HG03025 (cell line): Measurements from ENCODE around the gene PTK6.

Experiments
- ATAC-seq: cut with Tn5 transposase; IDR thresholded peaks from one replicate; pipeline ENCODE4 v1.9.1; 2021; ENCODE audit warnings: mild to moderate bottlenecking, moderate library complexity; ENCODE audit not compliant: unreplicated experiment, low FRiP score

Gene PTK6

GRCh38 chr20:63545814-63546213, 8.6 kb upstream of the PTK6 start:
- ATAC-seq, result no peak

GRCh38 chr20:63544958-63545516, 7.9 kb upstream of the PTK6 start:
- no peak for ATAC-seq

GRCh38 chr20:63544241-63544957, 7.2 kb upstream of the PTK6 start:
- ATAC-seq, result no peak

GRCh38 chr20:63543733-63544132, 6.6 kb upstream of the PTK6 start:
- ATAC-seq, result no peak

GRCh38 chr20:63543131-63543530, 6.0 kb upstream of the PTK6 start:
- no peak for ATAC-seq

GRCh38 chr20:63542696-63543095, 5.5 kb upstream of the PTK6 start:
- ATAC-seq, result no peak

- no peak for ATAC-seq
These were observed 4.9 kb upstream of the PTK6 start for GRCh38 chr20:63542031-63542559.

- no peak for ATAC-seq
These were observed 4.2 kb upstream of the PTK6 start for GRCh38 chr20:63541371-63541770.

GRCh38 chr20:63540417-63541186, 3.4 kb upstream of the PTK6 start:
- no peak for ATAC-seq

- no peak for ATAC-seq
These were observed 2.5 kb upstream of the PTK6 start for GRCh38 chr20:63539441-63540370.

- no peak for ATAC-seq
These were observed 1.9 kb upstream of the PTK6 start for GRCh38 chr20:63539092-63539430.

- no peak for ATAC-seq
These were observed 1.3 kb upstream of the PTK6 start for GRCh38 chr20:63538204-63539091.

- ATAC-seq, result peak; percentile 74
These were observed 488 bp upstream of the PTK6 start for GRCh38 chr20:63537525-63538203.

GRCh38 chr20:63536241-63536977, 767 bp downstream of the PTK6 start:
- no peak for ATAC-seq

GRCh38 chr20:63534831-63535651, 2.1 kb downstream of the PTK6 start:
- no peak for ATAC-seq

GRCh38 chr20:63534427-63534830, 2.7 kb downstream of the PTK6 start:
- ATAC-seq, result no peak

GRCh38 chr20:63533871-63534393, 3.2 kb downstream of the PTK6 start:
- ATAC-seq, result no peak
